ENCODE measurements around the gene KCTD5.
A peak's percentile ranks its signal among the peaks of the same experiment; 100 is the strongest.
"Not testable (repeated sequence)": the region's sequence is repeated elsewhere in the genome, so short reads cannot be mapped to it uniquely, and the experiment has no call there.

The KCTD5 gene

DNA sequence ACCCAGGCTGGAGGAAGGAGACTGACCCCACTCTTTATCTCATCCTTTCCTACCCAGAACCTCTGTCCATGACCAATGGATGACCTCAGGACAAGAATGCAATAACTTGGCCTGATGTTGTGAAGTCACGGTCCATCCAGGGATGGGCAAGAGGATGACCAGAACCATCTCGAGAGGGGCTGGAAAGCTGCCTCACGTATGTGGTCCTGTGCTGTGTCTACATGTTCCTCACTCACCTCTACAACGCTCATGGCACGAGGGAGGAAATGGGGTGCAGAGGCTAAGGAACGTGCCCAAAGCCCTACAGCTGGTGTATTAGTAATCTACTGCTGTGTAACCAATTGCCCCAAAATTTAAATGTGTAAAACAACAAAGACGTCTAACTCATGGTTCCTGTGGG lies 7.3 kb upstream of the KCTD5 start:
- H3K27ac ChIP-seq (ENCODE audit: low read depth, low read length), result no peak overlapping the region
- H3K9me3 ChIP-seq (ENCODE audit: control insufficient read depth, insufficient read depth, low read depth, low read length), result no peaks in the 10 kb centered on the region
- no peak overlapping the region for H3K4me3 ChIP-seq (ENCODE audit: low read depth, low read length)
- no peaks in the 10 kb centered on the region for H3K4me1 ChIP-seq (ENCODE audit: control insufficient read depth, insufficient read depth, low read length)
- H3K27me3 ChIP-seq (ENCODE audit: control insufficient read depth, insufficient read depth, low read length), result no peaks in the 10 kb centered on the region
- H3K36me3 ChIP-seq (ENCODE audit: control insufficient read depth, insufficient read depth, low read length), result no peaks in the 10 kb centered on the region
- no peak overlapping the region for H3K9ac ChIP-seq (ENCODE audit: low read length)

DNA sequence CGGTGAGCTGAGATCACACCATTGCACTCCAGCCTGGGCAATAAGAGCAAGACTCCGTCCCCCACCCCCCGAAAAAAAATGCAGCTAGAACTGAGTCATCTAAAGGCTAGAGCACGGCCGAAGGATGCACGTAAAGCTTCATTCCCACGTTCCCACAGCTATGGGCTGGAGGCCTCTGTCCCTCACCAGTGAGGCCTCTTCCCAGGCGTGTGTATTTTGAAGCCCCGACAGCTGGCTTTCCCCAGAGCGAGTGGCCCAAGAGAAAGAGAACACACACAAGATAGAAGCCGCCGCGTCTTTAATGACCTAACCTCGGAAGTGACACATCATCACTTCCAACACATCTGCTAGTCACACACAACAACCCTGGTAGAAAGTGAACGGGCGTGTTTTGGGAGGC lies 6.6 kb upstream of the KCTD5 start:
- Histone ChIP-seq H3K27ac (ENCODE audit: low read depth, low read length) (no peak overlapping the region), H3K4me1 (ENCODE audit: control insufficient read depth, insufficient read depth, low read length) (no peaks in the 10 kb centered on the region), H3K36me3 (ENCODE audit: control insufficient read depth, insufficient read depth, low read length) (no peaks in the 10 kb centered on the region), H3K4me3 (ENCODE audit: low read depth, low read length) (no peak overlapping the region), H3K9ac (ENCODE audit: low read length) (no peak overlapping the region), H3K9me3 (ENCODE audit: control insufficient read depth, insufficient read depth, low read depth, low read length) (no peaks in the 10 kb centered on the region), H3K27me3 (ENCODE audit: control insufficient read depth, insufficient read depth, low read length) (no peaks in the 10 kb centered on the region)

DNA sequence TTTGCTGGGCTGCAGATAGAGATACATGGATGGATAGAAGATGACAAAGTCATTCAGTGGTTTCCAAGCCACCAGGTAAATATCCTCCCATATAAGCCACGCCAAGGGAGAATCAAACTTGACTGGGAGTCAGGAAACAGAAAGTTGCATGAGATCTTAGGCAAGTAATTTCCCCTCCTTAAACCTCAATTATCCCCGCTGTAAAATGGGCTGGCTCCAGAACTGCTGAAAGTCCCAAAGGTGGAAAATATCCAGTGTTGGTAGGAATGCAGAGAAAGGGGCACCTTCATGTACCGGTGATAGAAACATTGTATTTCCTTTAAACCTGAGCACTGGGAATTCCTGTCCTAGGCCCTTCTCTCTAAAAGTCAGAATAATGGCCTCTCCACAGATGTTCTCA lies 5.4 kb upstream of the KCTD5 start:
- not testable (repeated sequence) for H3K27me3 ChIP-seq (ENCODE audit: control insufficient read depth, insufficient read depth, low read length); H3K36me3 ChIP-seq (ENCODE audit: control insufficient read depth, insufficient read depth, low read length); H3K4me1 ChIP-seq (ENCODE audit: control insufficient read depth, insufficient read depth, low read length); H3K9me3 ChIP-seq (ENCODE audit: control insufficient read depth, insufficient read depth, low read depth, low read length); H3K9ac ChIP-seq (ENCODE audit: low read length); H3K4me3 ChIP-seq (ENCODE audit: low read depth, low read length); H3K27ac ChIP-seq (ENCODE audit: low read depth, low read length)

DNA sequence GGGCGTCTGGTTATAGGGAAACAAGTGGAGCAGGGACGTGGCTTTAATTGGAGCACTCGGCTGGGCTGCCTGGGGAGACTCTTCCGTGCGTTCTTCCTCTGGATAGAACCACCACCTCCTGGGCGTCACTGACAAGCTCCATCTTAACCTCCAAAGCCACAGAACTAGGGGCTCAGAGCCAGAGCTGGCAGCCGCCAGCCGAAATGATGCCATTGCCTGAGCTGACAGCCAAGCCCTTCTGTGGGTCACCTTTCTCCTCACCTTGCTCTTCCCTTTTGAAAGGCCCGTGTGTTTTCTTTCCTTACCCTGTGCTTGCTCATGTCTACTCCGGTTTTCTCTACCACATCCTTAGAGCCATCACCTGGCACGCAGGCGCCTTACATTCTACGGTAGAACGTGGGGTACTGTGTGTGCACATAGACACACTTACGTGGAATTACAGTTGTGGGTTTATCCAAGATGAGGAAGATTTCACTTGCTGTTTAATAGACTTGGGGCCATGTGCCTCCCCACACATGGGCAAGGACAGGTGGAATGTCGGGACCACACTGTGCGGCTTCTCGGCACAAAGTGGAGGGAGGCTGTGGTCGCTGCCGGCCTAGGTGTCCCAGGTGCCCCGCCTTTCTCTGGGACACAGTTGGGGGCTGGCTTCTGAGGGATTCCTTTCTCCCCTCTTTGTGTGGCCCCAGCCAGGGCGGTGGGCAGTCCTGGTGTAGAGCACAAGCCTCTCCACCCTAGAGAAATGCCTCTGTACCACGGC lies 3.9 kb upstream of the KCTD5 start:
- not testable (repeated sequence) for H3K4me1 ChIP-seq (ENCODE audit: control insufficient read depth, insufficient read depth, low read length)

DNA sequence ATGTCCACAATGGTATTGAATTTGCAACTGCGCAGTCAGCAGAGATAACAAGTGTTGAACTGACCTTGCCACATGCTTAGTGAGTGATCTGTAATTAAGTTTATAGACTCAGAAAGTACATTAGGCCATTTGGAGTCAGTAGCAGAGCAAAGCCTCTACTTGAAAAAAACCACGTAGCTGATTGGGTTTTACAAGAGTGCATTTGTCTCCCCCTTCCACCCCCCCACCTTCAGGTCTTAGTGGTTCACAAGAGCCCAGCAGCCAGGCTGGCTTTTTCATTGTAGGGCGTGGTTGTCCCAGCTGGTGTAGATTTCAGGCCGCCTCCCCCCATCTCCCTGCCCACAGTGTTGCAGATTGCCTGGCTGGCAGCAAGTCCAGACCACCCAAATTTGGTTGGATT lies 2.4 kb upstream of the KCTD5 start:
- H3K4me3 ChIP-seq (ENCODE audit: low read depth, low read length); H3K36me3 ChIP-seq (ENCODE audit: control insufficient read depth, insufficient read depth, low read length); H3K27ac ChIP-seq (ENCODE audit: low read depth, low read length); H3K9ac ChIP-seq (ENCODE audit: low read length); H3K4me1 ChIP-seq (ENCODE audit: control insufficient read depth, insufficient read depth, low read length); H3K27me3 ChIP-seq (ENCODE audit: control insufficient read depth, insufficient read depth, low read length); H3K9me3 ChIP-seq (ENCODE audit: control insufficient read depth, insufficient read depth, low read depth, low read length): not testable (repeated sequence)

More for the DNA sequence above, 3.9 kb upstream of the KCTD5 start:
- H3K36me3 ChIP-seq (ENCODE audit: control insufficient read depth, insufficient read depth, low read length); H3K27me3 ChIP-seq (ENCODE audit: control insufficient read depth, insufficient read depth, low read length); H3K9me3 ChIP-seq (ENCODE audit: control insufficient read depth, insufficient read depth, low read depth, low read length); H3K4me3 ChIP-seq (ENCODE audit: low read depth, low read length); H3K9ac ChIP-seq (ENCODE audit: low read length); H3K27ac ChIP-seq (ENCODE audit: low read depth, low read length): not testable (repeated sequence)

DNA sequence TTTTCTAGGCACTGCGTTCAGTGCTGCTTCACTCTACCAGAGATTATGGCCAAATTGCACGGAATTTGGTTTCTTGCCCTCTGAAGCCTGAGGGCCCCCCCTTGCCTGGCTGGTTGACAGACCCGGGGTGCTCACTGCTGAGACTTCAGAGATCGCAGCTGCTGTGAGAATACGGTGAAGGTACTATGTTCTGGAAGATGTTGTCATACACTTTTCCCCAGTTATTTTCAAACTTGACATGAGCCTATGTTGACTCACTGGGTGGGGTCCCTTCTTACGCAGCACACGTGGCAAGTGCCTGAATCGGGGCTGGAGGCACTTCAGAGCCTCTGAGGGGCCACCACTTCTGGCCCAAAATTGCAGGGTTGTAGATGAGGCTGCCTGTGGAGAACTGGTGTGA lies 2.0 kb upstream of the KCTD5 start:
- not testable (repeated sequence) for H3K27ac ChIP-seq (ENCODE audit: low read depth, low read length); H3K4me1 ChIP-seq (ENCODE audit: control insufficient read depth, insufficient read depth, low read length); H3K27me3 ChIP-seq (ENCODE audit: control insufficient read depth, insufficient read depth, low read length); H3K9me3 ChIP-seq (ENCODE audit: control insufficient read depth, insufficient read depth, low read depth, low read length); H3K36me3 ChIP-seq (ENCODE audit: control insufficient read depth, insufficient read depth, low read length); H3K4me3 ChIP-seq (ENCODE audit: low read depth, low read length); H3K9ac ChIP-seq (ENCODE audit: low read length)

DNA sequence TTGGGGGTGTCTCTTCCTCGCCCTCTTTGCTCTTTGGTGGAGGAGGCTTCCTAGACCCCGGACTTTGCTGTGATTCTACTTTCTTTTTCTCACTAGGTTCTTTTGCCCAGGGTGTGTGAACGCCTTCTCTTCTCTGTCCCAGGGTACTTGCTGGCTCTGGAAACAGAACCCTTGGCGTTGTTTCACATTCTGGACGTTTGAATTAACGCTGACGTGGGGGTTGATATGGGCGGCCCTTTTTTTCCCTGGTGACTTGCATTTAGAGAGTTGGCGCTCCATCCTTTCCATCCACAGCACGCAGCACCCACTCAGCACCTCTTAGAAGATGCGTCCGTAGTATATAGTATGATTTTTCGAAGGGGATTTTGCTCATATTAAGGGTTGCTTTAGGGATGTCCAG lies 718 bp downstream of the KCTD5 start:
- H3K27ac ChIP-seq (ENCODE audit: low read depth, low read length); H3K36me3 ChIP-seq (ENCODE audit: control insufficient read depth, insufficient read depth, low read length); H3K4me1 ChIP-seq (ENCODE audit: control insufficient read depth, insufficient read depth, low read length); H3K9me3 ChIP-seq (ENCODE audit: control insufficient read depth, insufficient read depth, low read depth, low read length); H3K27me3 ChIP-seq (ENCODE audit: control insufficient read depth, insufficient read depth, low read length): not testable (repeated sequence)
- Histone ChIP-seq H3K4me3 (ENCODE audit: low read depth, low read length) (peak overlapping the region; percentile 85), H3K9ac (ENCODE audit: low read length) (peak overlapping the region; percentile 92)

DNA sequence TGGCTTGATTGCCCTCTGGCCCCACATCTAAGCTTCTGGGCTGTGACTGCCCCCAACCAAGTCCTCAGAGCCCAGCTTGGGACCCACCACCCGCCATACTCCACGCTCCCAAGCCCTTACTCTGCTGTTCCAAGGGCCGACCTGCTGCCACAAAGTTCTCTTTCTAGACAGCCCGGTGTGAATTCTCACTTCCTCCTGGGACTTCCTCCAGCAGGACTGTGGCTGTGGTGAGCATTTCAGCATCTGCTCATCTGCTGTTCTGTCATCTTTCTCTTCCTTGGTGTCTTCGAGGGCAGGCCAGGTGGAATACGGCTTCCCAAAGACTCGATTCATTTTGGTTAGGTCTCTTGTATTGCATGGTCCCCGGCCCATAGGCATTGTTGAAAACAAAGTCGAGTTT lies 3.8 kb downstream of the KCTD5 start:
- H3K27ac ChIP-seq (ENCODE audit: low read depth, low read length); H3K9ac ChIP-seq (ENCODE audit: low read length); H3K4me1 ChIP-seq (ENCODE audit: control insufficient read depth, insufficient read depth, low read length): not testable (repeated sequence)

DNA sequence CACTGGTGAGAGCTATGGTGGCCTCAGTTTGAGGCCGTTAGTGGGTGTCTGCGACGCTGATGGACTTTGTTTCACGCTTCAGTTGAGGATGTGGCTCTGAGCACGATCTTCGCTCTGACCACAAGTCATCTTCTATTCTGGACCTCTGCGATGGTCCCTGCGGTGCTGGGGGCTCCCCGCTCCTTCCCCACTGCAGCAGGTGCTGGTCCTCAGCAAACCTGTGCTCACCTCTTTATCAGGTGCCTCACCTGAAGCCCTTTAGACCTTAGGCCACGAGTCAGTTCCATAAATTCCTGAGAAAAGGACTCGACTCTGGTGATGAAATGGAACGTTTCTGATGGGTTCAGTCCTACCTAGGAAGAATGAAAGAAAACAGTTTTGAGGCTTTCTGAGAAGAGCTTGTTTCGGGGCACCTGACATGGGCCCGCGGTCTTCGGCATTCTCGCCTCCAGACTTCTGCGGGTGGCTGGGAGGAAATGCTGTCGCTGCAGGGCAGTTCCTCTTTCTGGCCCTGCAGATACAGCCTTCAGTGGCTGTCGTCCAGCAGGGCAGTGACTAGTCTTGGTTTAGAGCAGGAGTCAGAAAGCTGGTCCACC lies 4.7 kb downstream of the KCTD5 start:
- Histone ChIP-seq H3K27ac (ENCODE audit: low read depth, low read length) (no peak overlapping the region), H3K4me1 (ENCODE audit: control insufficient read depth, insufficient read depth, low read length) (no peaks in the 10 kb centered on the region; the same call in 1 of the 2 replicates), H3K9ac (ENCODE audit: low read length) (no peak overlapping the region), H3K9me3 (ENCODE audit: control insufficient read depth, insufficient read depth, low read depth, low read length) (no peaks in the 10 kb centered on the region), H3K4me3 (ENCODE audit: low read depth, low read length) (no peak overlapping the region), H3K27me3 (ENCODE audit: control insufficient read depth, insufficient read depth, low read length) (no peaks in the 10 kb centered on the region), H3K36me3 (ENCODE audit: control insufficient read depth, insufficient read depth, low read length) (peaks cover 10% of the 10 kb centered on the region; the same call in 1 of the 2 replicates)

More for the DNA sequence above, 3.8 kb downstream of the KCTD5 start:
- H3K9me3 ChIP-seq (ENCODE audit: control insufficient read depth, insufficient read depth, low read depth, low read length); H3K27me3 ChIP-seq (ENCODE audit: control insufficient read depth, insufficient read depth, low read length); H3K36me3 ChIP-seq (ENCODE audit: control insufficient read depth, insufficient read depth, low read length); H3K4me3 ChIP-seq (ENCODE audit: low read depth, low read length): not testable (repeated sequence)

DNA sequence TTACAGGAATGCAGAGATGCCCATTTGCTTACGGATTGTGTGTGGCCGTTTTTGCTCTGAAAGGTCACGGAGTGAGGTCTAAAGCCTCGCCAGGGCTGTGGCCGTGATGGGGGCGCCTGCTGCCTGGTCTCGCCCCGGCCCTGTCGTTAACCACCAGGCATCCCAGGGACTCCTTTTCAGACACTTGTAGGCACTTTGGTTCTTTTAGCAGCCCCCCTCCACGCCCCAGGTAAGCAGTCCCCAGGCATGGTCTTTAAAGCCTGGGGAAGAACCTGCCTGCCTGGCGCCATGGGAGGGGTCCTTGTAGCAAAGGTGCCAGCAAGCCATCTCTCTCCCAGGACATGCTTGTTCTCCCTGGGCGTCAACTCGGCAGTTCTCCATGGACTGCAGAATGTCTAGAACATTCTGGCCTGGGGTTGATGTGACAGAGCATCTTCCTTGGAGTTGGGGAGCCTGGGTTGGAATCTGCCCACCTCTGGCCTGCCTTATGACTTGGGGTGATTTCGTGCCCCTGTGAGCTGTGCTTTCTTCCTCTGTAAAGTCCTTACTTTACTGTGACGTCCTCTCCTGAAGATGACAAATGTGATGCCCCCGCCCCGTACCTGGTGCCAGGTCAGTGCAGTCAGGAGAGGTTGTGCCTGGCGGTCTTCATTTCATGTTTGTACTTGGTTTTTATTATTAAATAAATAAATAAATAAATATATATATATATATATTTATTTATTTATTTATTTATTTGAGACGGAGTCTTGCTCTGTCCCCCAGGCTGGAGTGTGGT lies 5.4 kb downstream of the KCTD5 start:
- H3K27ac ChIP-seq (ENCODE audit: low read depth, low read length), result no peak overlapping the region
- H3K36me3 ChIP-seq (ENCODE audit: control insufficient read depth, insufficient read depth, low read length), result peaks cover 10% of the 10 kb centered on the region; the same call in 1 of the 2 replicates
- H3K4me3 ChIP-seq (ENCODE audit: low read depth, low read length), result no peak overlapping the region
- H3K9ac ChIP-seq (ENCODE audit: low read length), result no peak overlapping the region
- no peaks in the 10 kb centered on the region; the same call in 1 of the 2 replicates for H3K4me1 ChIP-seq (ENCODE audit: control insufficient read depth, insufficient read depth, low read length)
- no peaks in the 10 kb centered on the region for H3K27me3 ChIP-seq (ENCODE audit: control insufficient read depth, insufficient read depth, low read length)
- no peaks in the 10 kb centered on the region for H3K9me3 ChIP-seq (ENCODE audit: control insufficient read depth, insufficient read depth, low read depth, low read length)

DNA sequence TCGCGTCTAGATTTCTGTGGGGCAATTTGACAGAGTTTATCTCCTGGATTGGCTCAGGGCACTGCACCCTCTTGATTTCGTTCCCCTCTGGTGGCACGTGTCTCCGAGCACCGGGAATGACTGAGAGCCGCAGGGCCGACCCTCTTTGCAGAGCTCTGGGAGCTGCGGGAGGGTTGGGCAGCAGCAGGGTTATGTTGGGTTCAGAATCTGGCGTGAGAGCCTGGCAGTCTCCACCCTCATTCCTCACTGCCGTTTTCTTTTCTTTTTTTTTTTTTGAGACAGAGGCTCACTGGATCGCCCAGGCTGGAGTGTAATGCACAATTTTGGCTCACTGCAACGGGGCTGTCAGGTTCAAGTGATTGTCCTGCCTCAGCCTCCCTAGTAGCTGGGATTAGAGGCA lies 7.1 kb downstream of the KCTD5 start:
- H3K9me3 ChIP-seq (ENCODE audit: control insufficient read depth, insufficient read depth, low read depth, low read length); H3K27ac ChIP-seq (ENCODE audit: low read depth, low read length); H3K4me1 ChIP-seq (ENCODE audit: control insufficient read depth, insufficient read depth, low read length); H3K36me3 ChIP-seq (ENCODE audit: control insufficient read depth, insufficient read depth, low read length); H3K4me3 ChIP-seq (ENCODE audit: low read depth, low read length); H3K27me3 ChIP-seq (ENCODE audit: control insufficient read depth, insufficient read depth, low read length); H3K9ac ChIP-seq (ENCODE audit: low read length): not testable (repeated sequence)

Data from HUES6 (cell line).